ENCODE measurements around the gene DNAH2. TPM values are rescaled to one million over a fixed set of nuclear protein-coding genes. Genes with fewer than 3 reads are reported as not detected.

Gene DNAH2
- total and polyA plus RNA-seq, 2 of the 13 experiments (the other 11 are each of a cell fraction or from before 2014, with no cell fraction given): not detected

DNA sequence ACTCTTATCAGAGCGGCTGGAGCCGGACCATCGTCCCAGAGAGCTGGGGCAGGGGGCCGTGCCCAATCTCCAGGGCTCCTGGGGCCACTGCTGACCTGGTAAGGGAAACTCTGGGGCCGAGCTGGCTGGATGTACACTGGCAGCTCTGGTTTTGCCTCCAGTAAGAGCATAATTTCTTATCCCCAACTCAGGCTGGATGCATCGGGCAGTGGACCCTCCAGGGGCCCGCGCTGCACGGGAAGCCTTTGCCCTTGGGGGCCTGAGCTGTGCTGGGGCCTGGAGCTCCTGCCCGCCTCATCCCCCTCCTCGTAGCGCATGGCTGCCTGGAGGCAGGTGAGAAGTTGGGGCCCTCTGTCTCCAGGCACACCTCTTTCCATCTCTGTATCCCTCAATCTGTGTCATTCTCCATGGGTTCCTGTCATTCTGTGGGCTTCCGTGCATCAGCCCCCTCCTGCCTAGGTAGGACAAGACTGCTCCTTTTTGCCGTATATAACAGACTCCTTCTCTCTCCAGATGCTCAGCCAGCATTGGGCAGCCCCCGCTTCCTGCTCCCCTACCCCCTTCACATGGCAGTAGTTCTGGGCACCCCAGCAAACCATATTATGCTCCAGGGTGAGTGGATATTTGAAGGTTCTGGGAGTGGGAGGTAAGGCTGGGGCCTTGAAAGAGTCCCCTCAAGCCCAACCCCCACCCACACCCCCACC is 128.0 kb downstream of the DNAH2 start:
- Histone ChIP-seq H2AFZ (ENCODE audit: low read length) (no peak overlapping the region), H3K4me3 (replicated peaks in 1 of 3; ENCODE audit: insufficient read depth in 1 of 3, low read depth in 2 of 3, low read length in 3 of 3) (peak overlapping the region; percentile 83 to 95 (median 86)), H3K79me2 (ENCODE audit: insufficient read depth, low read length) (peaks cover 41% of the 10 kb centered on the region), H3K4me2 (ENCODE audit: low read depth, low read length) (peak overlapping the region; percentile 99), H3K27ac (ENCODE audit: extremely low read length, insufficient read depth, low read length) (peak overlapping the region; percentile 97), H3K9ac (ENCODE audit: insufficient read depth, low read depth, low read length) (peak overlapping the region; percentile 96), H4K20me1 (ENCODE audit: insufficient read depth, low read length) (peaks cover 26% of the 10 kb centered on the region), H3K9me3 (ENCODE audit: low read length) (no peaks in the 10 kb centered on the region), H3K27me3 (ENCODE audit: control insufficient read depth in 1 of 2, insufficient read depth in 2 of 2, low read length in 2 of 2) (peaks cover 0 to 3% of the 10 kb centered on the region in 2 experiments; a peak in 1 of 5 replicates), H3K36me3 (replicated peaks in 1 of 2; ENCODE audit: control insufficient read depth in 1 of 2, insufficient read depth in 2 of 2, low read length in 2 of 2) (peaks cover 32 to 33% of the 10 kb centered on the region in 2 experiments), H3K4me1 (ENCODE audit: insufficient read depth, low read length) (peaks cover 18% of the 10 kb centered on the region)
- intact Hi-C loops (cut with micrococcal nuclease; ENCODE audit: unreplicated experiment) (no loop called here), in situ Hi-C loops (cut with HindIII; ENCODE audit: extremely low pct_ligation_motif_present, low pct_unique_long_range_greater_than_20kb) (loop anchor here (10.0 kb wide), 1 partner anchor 271 kb away; the partner anchor contains the start of gene CD68)
- DNase-seq (ENCODE audit: low spot score) (no peak), ATAC-seq (no peak), FAIRE-seq (no peak)
- ChIA-PET POLR2A (interaction anchor here (0.8 to 6.4 kb wide), 6 partner anchors 11 to 328 kb away, joined by 3 to 159 read pairs (median 4); partner anchors contain the start of genes CNTROB, CYB5D1, KDM6B and NAA38), CTCF (ENCODE audit: low intra/inter-chr PET ratio, low total read pairs) (no interaction called here)
- BruUV-seq (replicated peaks): no TSS peak
- TF ChIP-seq, protein P1, sequence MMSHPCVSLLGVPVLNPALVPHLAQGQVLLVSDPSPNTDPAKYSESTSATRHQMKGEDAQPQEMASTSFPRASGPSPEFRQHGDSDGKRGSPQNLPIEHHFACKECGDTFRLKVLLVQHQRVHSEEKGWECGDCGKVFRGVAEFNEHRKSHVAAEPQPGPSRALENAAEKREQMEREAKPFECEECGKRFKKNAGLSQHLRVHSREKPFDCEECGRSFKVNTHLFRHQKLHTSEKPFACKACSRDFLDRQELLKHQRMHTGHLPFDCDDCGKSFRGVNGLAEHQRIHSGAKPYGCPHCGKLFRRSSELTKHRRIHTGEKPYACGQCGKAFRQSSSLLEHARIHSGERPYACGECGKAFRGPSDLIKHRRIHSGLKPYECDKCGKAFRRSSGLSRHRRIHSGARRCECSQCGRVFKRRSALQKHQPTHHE (CRISPR knock-in tag; IDR thresholded peaks at IDR 0.05; ENCODE audit: borderline replicate concordance): no peak
- 91% methylated on average over 14 of the region's 15 CpGs for WGBS (ENCODE audit: low lambda C conversion rate)

DNA sequence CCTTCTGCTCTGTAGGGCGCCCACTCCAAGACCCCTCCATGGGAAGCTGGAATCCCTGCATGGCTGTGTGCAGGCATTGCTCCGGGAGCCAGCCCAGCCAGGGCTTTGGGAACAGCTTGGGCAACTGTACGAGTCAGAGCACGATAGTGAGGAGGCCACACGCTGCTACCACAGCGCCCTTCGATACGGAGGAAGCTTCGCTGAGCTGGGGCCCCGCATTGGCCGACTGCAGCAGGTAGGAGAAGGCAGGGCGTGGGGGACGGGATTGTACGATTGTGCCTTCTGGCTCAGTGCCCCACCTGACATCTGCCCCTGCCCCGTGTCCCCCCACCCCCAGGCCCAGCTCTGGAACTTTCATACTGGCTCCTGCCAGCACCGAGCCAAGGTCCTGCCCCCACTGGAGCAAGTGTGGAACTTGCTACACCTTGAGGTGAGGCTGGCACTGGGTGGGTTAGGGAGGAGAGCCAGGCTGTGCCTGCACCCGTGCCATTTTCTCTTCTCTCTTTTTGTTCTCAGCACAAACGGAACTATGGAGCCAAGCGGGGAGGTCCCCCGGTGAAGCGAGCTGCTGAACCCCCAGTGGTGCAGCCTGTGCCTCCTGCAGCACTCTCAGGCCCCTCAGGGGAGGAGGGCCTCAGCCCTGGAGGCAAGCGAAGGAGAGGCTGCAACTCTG is 128.7 kb downstream of the DNAH2 start:
- no TSS peak for BruUV-seq (replicated peaks)
- Histone ChIP-seq H3K36me3 (replicated peaks in 1 of 2; ENCODE audit: control insufficient read depth in 1 of 2, insufficient read depth in 2 of 2, low read length in 2 of 2) (peaks cover 33 to 37% of the 10 kb centered on the region in 2 experiments), H3K27ac (ENCODE audit: extremely low read length, insufficient read depth, low read length) (no peak overlapping the region), H3K4me2 (ENCODE audit: low read depth, low read length) (no peak overlapping the region), H3K9ac (ENCODE audit: insufficient read depth, low read depth, low read length) (no peak overlapping the region), H4K20me1 (ENCODE audit: insufficient read depth, low read length) (peaks cover 23% of the 10 kb centered on the region), H3K79me2 (ENCODE audit: insufficient read depth, low read length) (peaks cover 34% of the 10 kb centered on the region), H3K4me1 (ENCODE audit: insufficient read depth, low read length) (peaks cover 11% of the 10 kb centered on the region), H3K4me3 (replicated peaks in 1 of 3; ENCODE audit: insufficient read depth in 1 of 3, low read depth in 2 of 3, low read length in 3 of 3) (no peak overlapping the region), H2AFZ (ENCODE audit: low read length) (no peak overlapping the region), H3K9me3 (ENCODE audit: low read length) (no peaks in the 10 kb centered on the region), H3K27me3 (ENCODE audit: control insufficient read depth in 1 of 2, insufficient read depth in 2 of 2, low read length in 2 of 2) (peaks cover 0 to 3% of the 10 kb centered on the region in 2 experiments; a peak in 1 of 5 replicates)
- no peak for ATAC-seq
- no peak for FAIRE-seq
- DNase-seq (ENCODE audit: low spot score): no peak
- in situ Hi-C loops (cut with HindIII; ENCODE audit: extremely low pct_ligation_motif_present, low pct_unique_long_range_greater_than_20kb): loop anchor here (10.0 kb wide), 1 partner anchor 271 kb away; the partner anchor contains the start of gene CD68
- POLR2A ChIA-PET: interaction anchor here (6.1 to 6.4 kb wide), 2 partner anchors 10 to 13 kb away, joined by 95 to 159 read pairs; partner anchors contain the start of genes CYB5D1, KDM6B, NAA38 and TMEM88
- WGBS (ENCODE audit: low lambda C conversion rate): 97% methylated on average over 12 of the region's 22 CpGs
- CTCF ChIA-PET (ENCODE audit: low intra/inter-chr PET ratio, low total read pairs): no interaction called here
- intact Hi-C loops (cut with micrococcal nuclease; ENCODE audit: unreplicated experiment): no loop called here
- TF ChIP-seq ZNF337 (CRISPR knock-in tag; IDR thresholded peaks at IDR 0.05; ENCODE audit: borderline replicate concordance, low read depth): no peak
- no peak for TF ChIP-seq TEAD2 (CRISPR knock-in tag; IDR thresholded peaks at IDR 0.05)
- TF ChIP-seq U2AF2 (IDR thresholded peaks at IDR 0.05; ENCODE audit: low read depth, low read length): no peak
- TF ChIP-seq SRSF4 (IDR thresholded peaks at IDR 0.05; ENCODE audit: low read depth, low read length, poor library complexity, severe bottlenecking): no peak
- no peak for TF ChIP-seq NKX3-1 (CRISPR knock-in tag; IDR thresholded peaks at IDR 0.05)
- TF ChIP-seq U2AF1 (optimal IDR thresholded peaks at IDR 0.05; ENCODE audit: low read depth, low read length): no peak
- TF ChIP-seq, protein P2, sequence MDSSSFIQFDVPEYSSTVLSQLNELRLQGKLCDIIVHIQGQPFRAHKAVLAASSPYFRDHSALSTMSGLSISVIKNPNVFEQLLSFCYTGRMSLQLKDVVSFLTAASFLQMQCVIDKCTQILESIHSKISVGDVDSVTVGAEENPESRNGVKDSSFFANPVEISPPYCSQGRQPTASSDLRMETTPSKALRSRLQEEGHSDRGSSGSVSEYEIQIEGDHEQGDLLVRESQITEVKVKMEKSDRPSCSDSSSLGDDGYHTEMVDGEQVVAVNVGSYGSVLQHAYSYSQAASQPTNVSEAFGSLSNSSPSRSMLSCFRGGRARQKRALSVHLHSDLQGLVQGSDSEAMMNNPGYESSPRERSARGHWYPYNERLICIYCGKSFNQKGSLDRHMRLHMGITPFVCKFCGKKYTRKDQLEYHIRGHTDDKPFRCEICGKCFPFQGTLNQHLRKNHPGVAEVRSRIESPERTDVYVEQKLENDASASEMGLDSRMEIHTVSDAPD (CRISPR knock-in tag; IDR thresholded peaks at IDR 0.05): no peak
- TF ChIP-seq AHR (CRISPR knock-in tag; IDR thresholded peaks at IDR 0.05): no peak
- no peak for TF ChIP-seq NCOR1 (IDR thresholded peaks at IDR 0.05; ENCODE audit: borderline replicate concordance, low read length)
- TF ChIP-seq PCBP2 (optimal IDR thresholded peaks at IDR 0.05; ENCODE audit: low read depth, low read length, poor library complexity, severe bottlenecking): no peak
